Sigmoid colon (tissue), 7 donors: Measurements from ENCODE around the gene FREM1. TPM values are rescaled to one million over a fixed set of nuclear protein-coding genes. Genes with fewer than 3 reads are reported as not detected.

Experiments
- DNase-seq: peaks from one replicate; pipeline ENCODE4 v3.0.0-alpha.2; 2019
- H3K27ac ChIP-seq, 4 donors: fragments of 200-600 bp; sonication (generic); one replicate each; pipeline ENCODE4 v1.5.1; 2016 to 2019; ENCODE audit warnings: mild to moderate bottlenecking in 1 of 4
- H3K27me3 ChIP-seq, 3 donors: fragments of 200-600 bp; sonication (generic); one replicate each; pipeline ENCODE4 v1.5.1; 2019; ENCODE audit warnings: mild to moderate bottlenecking in 1 of 3
- H3K36me3 ChIP-seq, 4 donors: fragments of 200-600 bp; sonication (generic); one replicate each; pipeline ENCODE4 v1.5.1; 2016 to 2019
- H3K4me1 ChIP-seq, 4 donors: fragments of 200-600 bp; sonication (generic); one replicate each; pipeline ENCODE4 v1.5.1; 2017 to 2019
- H3K4me3 ChIP-seq, 4 donors: fragments of 200-600 bp; sonication (generic); one replicate each; pipeline ENCODE4 v1.5.1; 2017 to 2019; ENCODE audit warnings: mild to moderate bottlenecking in 2 of 4, moderate library complexity in 1 of 4
- H3K9me3 ChIP-seq, 4 donors: fragments of 200-600 bp in 3 of 4; sonication (generic) in 3 of 4; one replicate each; pipeline versions ENCODE4 v1.5.1 to v1.6.1; 2013 to 2019
- EP300 ChIP-seq, 4 donors: sonication (generic); formaldehyde crosslinking; IDR thresholded peaks; one replicate each; pipeline ENCODE4 v1.6.1; 2017; ENCODE audit warnings: antibody characterized with exemption in 4 of 4
- POLR2A ChIP-seq, 2 donors: fragments of 450-650 bp; IDR thresholded peaks; one replicate each; pipeline ENCODE4 v1.6.1; 2016; ENCODE audit warnings: antibody characterized with exemption in 2 of 2, mild to moderate bottlenecking in 2 of 2, moderate library complexity in 2 of 2
- POLR2AphosphoS5 ChIP-seq, 4 donors: sonication (generic); formaldehyde crosslinking; IDR thresholded peaks; one replicate each; pipeline ENCODE4 v1.6.1; 2017; ENCODE audit warnings: antibody characterized with exemption in 4 of 4
- WGBS, 2 donors: extraction: QIAGEN DNeasy Blood & Tissue Kit; methylation state at CpG; one replicate each; pipeline ENCODE4 v1.1.7; 2013; 5-methylcytosine and 5-hydroxymethylcytosine counted together
- intact Hi-C: fragments of 100-400 bp; cut with DNase I; formaldehyde crosslinking; loops from one replicate; pipeline ENCODE4 v1.15.1; 2023
- polyA plus RNA-seq, 3 donors: library from polyadenylated mRNA; stranded (reverse); fragments of 200-250 nt; gene quantifications; one replicate each; pipeline ENCODE4 v1.2.3, GENCODE V29; 2013
- total RNA-seq, 4 donors: library from RNA; depleted of rRNA; stranded (reverse); fragments of >200 nt; gene quantifications; one replicate each; pipeline ENCODE4 v1.1.0, GENCODE V29; 2016
- TF ChIP-seq, protein P1 (sequence below), 4 experiments: fragments of 450-650 bp in 3 of 4; fragments of 200-600 bp in 1 of 4; IDR thresholded peaks; one replicate each; pipeline ENCODE4 v1.5.1; 2016 to 2019; ENCODE audit warnings: antibody characterized with exemption in 4 of 4, mild to moderate bottlenecking in 3 of 4, moderate library complexity in 2 of 4
- donor health status: healthy with polysubstance abuse.
- donor health status: Bipolar disorder and iron deficiency.
- donor health status: healthy.

The FREM1 gene
- total and polyA plus RNA-seq, 7 donors, result 0.96 to 45.1 (median 11.4) TPM; not detected in 1

DNA sequence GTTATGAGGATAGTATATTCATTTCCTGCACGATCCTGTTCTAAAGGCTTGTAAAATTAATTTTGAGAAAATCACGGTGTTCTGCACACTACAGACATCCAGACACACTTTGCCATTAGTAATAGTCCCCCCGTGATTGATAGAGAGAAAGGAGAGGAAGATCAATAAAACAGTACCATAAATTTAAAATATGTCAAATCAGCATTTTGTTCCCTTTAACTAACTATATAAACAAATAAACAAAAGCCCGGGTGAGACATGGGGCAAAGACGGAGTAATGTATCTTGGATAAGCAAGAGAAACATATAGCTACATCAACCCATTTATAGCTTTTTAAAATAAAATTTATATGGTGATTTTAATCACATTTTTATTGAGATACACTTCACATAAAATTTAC is 177.1 kb downstream of the FREM1 start:
- Histone ChIP-seq H3K9me3 (no peaks in the 10 kb centered on the region), H3K36me3 (peaks cover 0 to 13% (median 6%) of the 10 kb centered on the region in 4 donors)
- WGBS, 2 donors, result 78 to 90% methylated on average over 5 of the region's 5 CpGs

DNA sequence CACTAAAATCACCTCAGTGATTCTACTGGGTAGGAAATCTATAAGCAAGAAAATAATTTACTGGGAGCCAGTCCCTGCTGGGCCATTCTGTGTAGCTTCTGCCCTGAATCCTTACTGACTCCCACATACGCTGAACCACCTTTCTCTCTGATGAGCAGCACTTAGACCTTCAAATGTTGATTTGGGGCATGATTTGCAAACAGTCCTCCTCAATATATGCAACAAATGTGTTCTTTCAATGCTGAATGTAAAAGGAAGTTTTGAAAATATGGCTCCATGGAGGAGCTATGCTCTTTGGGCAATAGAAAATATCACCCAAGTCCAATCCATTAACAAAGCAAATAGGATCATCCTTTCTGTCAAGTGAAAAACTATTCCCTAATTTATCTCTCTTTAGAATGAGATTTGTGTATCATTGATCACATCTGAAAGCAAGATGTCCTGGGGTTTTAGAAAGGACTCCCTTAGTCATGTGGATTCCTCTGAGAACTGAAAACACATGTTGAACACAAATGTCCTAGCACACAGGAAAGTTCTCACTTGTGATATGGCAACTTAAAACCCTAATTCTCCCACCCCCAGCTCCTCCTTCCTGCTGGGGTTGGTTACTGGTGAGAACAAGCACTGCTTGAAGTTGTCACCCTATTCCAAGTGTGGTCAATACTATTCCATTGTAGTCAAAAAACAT is 178.8 kb downstream of the FREM1 start:
- no peaks in the 10 kb centered on the region for H3K9me3 ChIP-seq
- no peak overlapping the region for H3K27ac ChIP-seq
- no peak overlapping the region for H3K4me3 ChIP-seq
- H3K4me1 ChIP-seq, result no peaks in the 10 kb centered on the region
- peaks cover 0 to 7% (median under 1%) of the 10 kb centered on the region in 4 donors for H3K36me3 ChIP-seq
- 97 to 98% methylated on average over 1 of the region's 1 CpG for WGBS, 2 donors
- H3K27me3 ChIP-seq, result no peaks in the 10 kb centered on the region
- no peak for DNase-seq
- intact Hi-C loops, result no loop called here
- TF ChIP-seq POLR2A (IDR thresholded peaks at IDR 0.05), result no peak
- TF ChIP-seq EP300 (IDR thresholded peaks at IDR 0.05), result no peak
- no peak for TF ChIP-seq POLR2AphosphoS5 (IDR thresholded peaks at IDR 0.05)
- TF ChIP-seq, protein P1, sequence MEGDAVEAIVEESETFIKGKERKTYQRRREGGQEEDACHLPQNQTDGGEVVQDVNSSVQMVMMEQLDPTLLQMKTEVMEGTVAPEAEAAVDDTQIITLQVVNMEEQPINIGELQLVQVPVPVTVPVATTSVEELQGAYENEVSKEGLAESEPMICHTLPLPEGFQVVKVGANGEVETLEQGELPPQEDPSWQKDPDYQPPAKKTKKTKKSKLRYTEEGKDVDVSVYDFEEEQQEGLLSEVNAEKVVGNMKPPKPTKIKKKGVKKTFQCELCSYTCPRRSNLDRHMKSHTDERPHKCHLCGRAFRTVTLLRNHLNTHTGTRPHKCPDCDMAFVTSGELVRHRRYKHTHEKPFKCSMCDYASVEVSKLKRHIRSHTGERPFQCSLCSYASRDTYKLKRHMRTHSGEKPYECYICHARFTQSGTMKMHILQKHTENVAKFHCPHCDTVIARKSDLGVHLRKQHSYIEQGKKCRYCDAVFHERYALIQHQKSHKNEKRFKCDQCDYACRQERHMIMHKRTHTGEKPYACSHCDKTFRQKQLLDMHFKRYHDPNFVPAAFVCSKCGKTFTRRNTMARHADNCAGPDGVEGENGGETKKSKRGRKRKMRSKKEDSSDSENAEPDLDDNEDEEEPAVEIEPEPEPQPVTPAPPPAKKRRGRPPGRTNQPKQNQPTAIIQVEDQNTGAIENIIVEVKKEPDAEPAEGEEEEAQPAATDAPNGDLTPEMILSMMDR (IDR thresholded peaks at IDR 0.05), result no peak

More for the DNA sequence above, 177.1 kb downstream of the FREM1 start:
- H3K4me3 ChIP-seq, result no peak overlapping the region
- H3K27me3 ChIP-seq, result no peaks in the 10 kb centered on the region
- DNase-seq, result no peak
- H3K4me1 ChIP-seq, result no peaks in the 10 kb centered on the region
- TF ChIP-seq, protein P1 (IDR thresholded peaks at IDR 0.05), result no peak
- TF ChIP-seq EP300 (IDR thresholded peaks at IDR 0.05) (no peak), POLR2AphosphoS5 (IDR thresholded peaks at IDR 0.05) (no peak), POLR2A (IDR thresholded peaks at IDR 0.05) (no peak)
- H3K27ac ChIP-seq, result no peak overlapping the region
- intact Hi-C loops, result no loop called here

DNA sequence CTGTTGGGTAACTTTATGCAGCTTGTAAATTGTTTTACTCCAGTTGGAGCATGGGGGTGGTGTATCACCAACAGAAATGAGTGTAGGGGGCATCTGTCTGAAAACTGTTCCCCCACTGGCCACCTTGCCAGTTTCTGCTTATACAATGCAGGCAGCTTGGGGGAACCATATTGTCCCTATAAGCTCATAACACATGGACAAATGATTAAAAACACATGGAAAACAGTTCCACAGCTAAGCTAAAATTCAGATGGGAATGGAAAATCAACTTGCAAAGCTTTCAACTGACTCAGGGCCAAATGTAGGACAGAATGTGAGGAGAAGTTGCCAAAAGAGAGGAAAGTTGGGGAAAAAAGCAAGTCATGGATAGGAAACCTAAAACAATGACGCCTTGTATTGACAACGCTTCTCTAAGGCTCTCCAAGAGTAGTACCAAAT is 179.7 kb downstream of the FREM1 start:
- Histone ChIP-seq H3K4me1 (no peaks in the 10 kb centered on the region), H3K36me3 (no peaks in the 10 kb centered on the region), H3K27me3 (no peaks in the 10 kb centered on the region), H3K4me3 (no peak overlapping the region), H3K9me3 (no peaks in the 10 kb centered on the region), H3K27ac (no peak overlapping the region)
- intact Hi-C loops, result no loop called here
- TF ChIP-seq POLR2A (IDR thresholded peaks at IDR 0.05), result no peak
- no peak for TF ChIP-seq POLR2AphosphoS5 (IDR thresholded peaks at IDR 0.05)
- TF ChIP-seq EP300 (IDR thresholded peaks at IDR 0.05), result no peak
- TF ChIP-seq, protein P1 (IDR thresholded peaks at IDR 0.05), result no peak
- WGBS, 2 donors, result 91 to 98% methylated on average over 2 of the region's 2 CpGs
- DNase-seq, result no peak

DNA sequence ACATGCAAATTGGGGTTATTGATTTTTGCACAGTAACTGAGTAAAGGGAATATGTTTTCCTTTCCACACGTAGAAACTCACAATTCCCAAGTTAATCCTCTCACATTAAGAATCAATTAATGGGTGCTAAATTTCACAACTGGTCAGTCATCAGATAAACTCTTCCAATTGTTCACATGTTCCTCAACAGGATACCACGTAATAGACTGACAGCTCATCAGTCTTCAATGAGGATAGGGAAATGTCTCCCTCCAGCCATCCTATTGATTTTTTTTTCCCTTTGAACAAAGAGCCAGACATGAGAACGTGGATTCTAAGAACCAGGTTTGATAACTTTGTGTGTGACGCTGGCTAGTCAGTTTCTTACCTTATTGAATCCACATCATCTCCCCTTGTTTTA is 186.9 kb downstream of the FREM1 start:
- 62 to 68% methylated on average over 4 of the region's 4 CpGs for whole genome bisulfite sequencing, 2 donors
- DNase-seq, result no peak
- intact Hi-C loops, result no loop called here
- no peak overlapping the region for H3K27ac ChIP-seq
- H3K4me3 ChIP-seq, result no peak overlapping the region
- H3K9me3 ChIP-seq, result no peaks in the 10 kb centered on the region
- H3K36me3 ChIP-seq, result no peaks in the 10 kb centered on the region
- H3K4me1 ChIP-seq, result no peaks in the 10 kb centered on the region
- no peaks in the 10 kb centered on the region for H3K27me3 ChIP-seq
- TF ChIP-seq POLR2A (IDR thresholded peaks at IDR 0.05) (no peak), POLR2AphosphoS5 (IDR thresholded peaks at IDR 0.05) (no peak), EP300 (IDR thresholded peaks at IDR 0.05) (no peak)
- TF ChIP-seq, protein P1 (IDR thresholded peaks at IDR 0.05), result no peak
